Measurements from ENCODE around the gene HPS6.

HPS6 gene

GRCh38 chr10:102065561-102066398, 631 bp downstream of the HPS6 start:
- TF ChIP-seq GATA2 (IDR thresholded peaks at IDR 0.05; ENCODE audit: low read depth, low read length) (no peak), GATA3 (IDR thresholded peaks at IDR 0.05; ENCODE audit: low read depth, low read length) (no peak)

- TF ChIP-seq GATA2 (IDR thresholded peaks at IDR 0.05; ENCODE audit: low read depth, low read length) = no peak
These were observed 1.4 kb downstream of the HPS6 start for GRCh38 chr10:102066399-102067088.

GRCh38 chr10:102067091-102067916, 2.2 kb downstream of the HPS6 start:
- TF ChIP-seq GATA3 (IDR thresholded peaks at IDR 0.05; ENCODE audit: low read depth, low read length) (no peak), GATA2 (IDR thresholded peaks at IDR 0.05; ENCODE audit: low read depth, low read length) (no peak)

GRCh38 chr10:102068216-102068615, 3.1 kb downstream of the HPS6 start:
- TF ChIP-seq GATA3 (IDR thresholded peaks at IDR 0.05; ENCODE audit: low read depth, low read length) = no peak
- no peak for TF ChIP-seq GATA2 (IDR thresholded peaks at IDR 0.05; ENCODE audit: low read depth, low read length)

- TF ChIP-seq GATA3 (IDR thresholded peaks at IDR 0.05; ENCODE audit: low read depth, low read length) (no peak), GATA2 (IDR thresholded peaks at IDR 0.05; ENCODE audit: low read depth, low read length) (no peak)
These were observed 3.9 kb downstream of the HPS6 start for GRCh38 chr10:102069071-102069470.

- no peak for TF ChIP-seq GATA3 (IDR thresholded peaks at IDR 0.05; ENCODE audit: low read depth, low read length)
- TF ChIP-seq GATA2 (IDR thresholded peaks at IDR 0.05; ENCODE audit: low read depth, low read length) = no peak
These were observed 7.8 kb downstream of the HPS6 start for GRCh38 chr10:102072673-102073527.

GRCh38 chr10:102083541-102083940, 18.4 kb downstream of the HPS6 start:
- TF ChIP-seq GATA2 (IDR thresholded peaks at IDR 0.05; ENCODE audit: low read depth, low read length) = no peak

GRCh38 chr10:102085336-102085735, 20.2 kb downstream of the HPS6 start:
- TF ChIP-seq GATA2 (IDR thresholded peaks at IDR 0.05; ENCODE audit: low read depth, low read length) (no peak), GATA3 (IDR thresholded peaks at IDR 0.05; ENCODE audit: low read depth, low read length) (no peak)

GRCh38 chr10:102086196-102086595, 21.0 kb downstream of the HPS6 start:
- TF ChIP-seq GATA2 (IDR thresholded peaks at IDR 0.05; ENCODE audit: low read depth, low read length) = no peak
- no peak for TF ChIP-seq GATA3 (IDR thresholded peaks at IDR 0.05; ENCODE audit: low read depth, low read length)

GRCh38 chr10:102090772-102091171, 25.6 kb downstream of the HPS6 start:
- no peak for TF ChIP-seq GATA2 (IDR thresholded peaks at IDR 0.05; ENCODE audit: low read depth, low read length)
- TF ChIP-seq GATA3 (IDR thresholded peaks at IDR 0.05; ENCODE audit: low read depth, low read length) = no peak

GRCh38 chr10:102096449-102096848, 31.3 kb downstream of the HPS6 start:
- no peak for TF ChIP-seq GATA2 (IDR thresholded peaks at IDR 0.05; ENCODE audit: low read depth, low read length)
- no peak for TF ChIP-seq GATA3 (IDR thresholded peaks at IDR 0.05; ENCODE audit: low read depth, low read length)

GRCh38 chr10:102101152-102101551, 36.0 kb downstream of the HPS6 start:
- no peak for TF ChIP-seq GATA3 (IDR thresholded peaks at IDR 0.05; ENCODE audit: low read depth, low read length)
- TF ChIP-seq GATA2 (IDR thresholded peaks at IDR 0.05; ENCODE audit: low read depth, low read length) = no peak

- TF ChIP-seq GATA3 (IDR thresholded peaks at IDR 0.05; ENCODE audit: low read depth, low read length) = no peak
- TF ChIP-seq GATA2 (IDR thresholded peaks at IDR 0.05; ENCODE audit: low read depth, low read length) = no peak
These were observed 37.3 kb downstream of the HPS6 start for GRCh38 chr10:102102421-102102820.
